Stimulated activated CD4-positive, alpha-beta T cell treated with anti-CD3 and anti-CD28 coated beads, Interleukin-12 subunit alpha, Interleukin-12 subunit beta, amount 100 ng/mL, for 4 hours (primary cell): ENCODE measurements around the gene ARMC5.
A peak's percentile ranks its signal among the peaks of the same experiment; 100 is the strongest.
"Not testable (repeated sequence)": the region's sequence is repeated elsewhere in the genome, so short reads cannot be mapped to it uniquely, and the experiment has no call there.

Source experiments
- DNase-seq: peaks from one replicate; pipeline ENCODE4 v3.0.0-alpha.2; 2020

Gene ARMC5

GRCh38 chr16:31479751-31480150, 20.4 kb downstream of the ARMC5 start:
- no peak for DNase-seq

- DNase-seq, result no peak
Observed at GRCh38 chr16:31480851-31481536, 21.7 kb downstream of the ARMC5 start.

GRCh38 chr16:31483081-31483480, 23.8 kb downstream of the ARMC5 start, which contains the start of gene SLC5A2:
Gene SLC5A2 (plus strand): TSS chr16:31483123. CDS start chr16:31483137, 14 bp downstream.
- no peak for DNase-seq

- DNase-seq, result not testable (repeated sequence)
Observed at GRCh38 chr16:31484048-31484447, 24.7 kb downstream of the ARMC5 start.

- no peak for DNase-seq
Observed at GRCh38 chr16:31484491-31485171, 25.3 kb downstream of the ARMC5 start.

- DNase-seq, result no peak
Observed at GRCh38 chr16:31485571-31485970, 26.3 kb downstream of the ARMC5 start.

GRCh38 chr16:31486045-31486444, 26.7 kb downstream of the ARMC5 start:
- no peak for DNase-seq

- no peak for DNase-seq
Observed at GRCh38 chr16:31487071-31487719, 27.9 kb downstream of the ARMC5 start.

GRCh38 chr16:31487720-31488467, 28.6 kb downstream of the ARMC5 start:
- peak; percentile 58 for DNase-seq

- no peak for DNase-seq
Observed at GRCh38 chr16:31488468-31489297, 29.4 kb downstream of the ARMC5 start.

- no peak for DNase-seq
Observed at GRCh38 chr16:31489298-31489564, 29.9 kb downstream of the ARMC5 start.

- no peak for DNase-seq
Observed at GRCh38 chr16:31489616-31490584, 30.6 kb downstream of the ARMC5 start.

- DNase-seq, result no peak
Observed at GRCh38 chr16:31491778-31492418, 32.6 kb downstream of the ARMC5 start.

- no peak for DNase-seq
Observed at GRCh38 chr16:31493506-31494125, 34.3 kb downstream of the ARMC5 start.

- DNase-seq, result no peak
Observed at GRCh38 chr16:31496670-31497069, 37.4 kb downstream of the ARMC5 start.

GRCh38 chr16:31498493-31498892, 39.2 kb downstream of the ARMC5 start:
- DNase-seq, result no peak

- DNase-seq, result no peak
Observed at GRCh38 chr16:31499928-31500327, 40.6 kb downstream of the ARMC5 start.

- no peak for DNase-seq
Observed at GRCh38 chr16:31501226-31501965, 42.1 kb downstream of the ARMC5 start.

GRCh38 chr16:31501966-31502348, 42.7 kb downstream of the ARMC5 start:
- no peak for DNase-seq

GRCh38 chr16:31502981-31503380, 43.7 kb downstream of the ARMC5 start:
- DNase-seq, result no peak
